KMS-11 (cell line): ENCODE results near the gene CCDC33.

Experiments
- H2AFZ ChIP-seq: fragments of 200-600 bp; sonication (generic); 2 replicates; pipeline ENCODE4 v1.6.1; 2016; ENCODE audit warnings: antibody characterized with exemption, mixed run types, low read depth
- H3K27ac ChIP-seq: fragments of 200-600 bp; sonication (generic); 2 replicates; pipeline ENCODE4 v1.6.1; 2016; ENCODE audit warnings: mild to moderate bottlenecking, mixed run types
- H3K27me3 ChIP-seq: fragments of 200-600 bp; sonication (generic); 2 replicates; pipeline ENCODE4 v1.6.1; 2017; ENCODE audit warnings: mild to moderate bottlenecking, low read depth, mixed run types, moderate library complexity; ENCODE audit not compliant: insufficient read depth
- H3K36me3 ChIP-seq: fragments of 200-600 bp; sonication (generic); 2 replicates; pipeline ENCODE4 v1.6.1; 2017; ENCODE audit warnings: mild to moderate bottlenecking, mixed run types; ENCODE audit not compliant: insufficient read depth
- H3K4me1 ChIP-seq: fragments of 200-600 bp; sonication (generic); 2 replicates; pipeline ENCODE4 v1.6.1; 2016; ENCODE audit warnings: mild to moderate bottlenecking, low read depth, mixed run types; ENCODE audit not compliant: poor library complexity, severe bottlenecking
- H3K4me2 ChIP-seq: fragments of 200-600 bp; sonication (generic); 2 replicates; pipeline ENCODE4 v1.7.0; 2016; ENCODE audit warnings: mild to moderate bottlenecking, mixed run types
- H3K4me3 ChIP-seq: fragments of 200-600 bp; sonication (generic); IDR thresholded peaks from 2 replicates; pipeline ENCODE4 v1.6.1; 2017; ENCODE audit warnings: low read depth, low read length, mixed read lengths; ENCODE audit not compliant: insufficient read depth
- H3K79me2 ChIP-seq: fragments of 200-600 bp; sonication (generic); 2 replicates; pipeline ENCODE4 v1.6.1; 2016; ENCODE audit warnings: low read depth, mixed run types; ENCODE audit not compliant: insufficient read depth
- H3K9ac ChIP-seq: fragments of 200-600 bp; sonication (generic); 2 replicates; pipeline ENCODE4 v1.6.1; 2016; ENCODE audit warnings: mild to moderate bottlenecking, mixed run types
- H4K20me1 ChIP-seq: fragments of 200-600 bp; sonication (generic); 2 replicates; pipeline ENCODE4 v1.6.1; 2016; ENCODE audit warnings: mild to moderate bottlenecking, mixed run types; ENCODE audit not compliant: insufficient read depth
- TF ChIP-seq, protein P1 (sequence below): fragments of 200-600 bp; sonication (generic); conservative IDR thresholded peaks from 2 replicates; pipeline ENCODE4 v1.6.1; 2017; ENCODE audit warnings: low read depth, mild to moderate bottlenecking, antibody characterized with exemption, low read length, moderate library complexity, mixed read lengths

The CCDC33 gene

DNA sequence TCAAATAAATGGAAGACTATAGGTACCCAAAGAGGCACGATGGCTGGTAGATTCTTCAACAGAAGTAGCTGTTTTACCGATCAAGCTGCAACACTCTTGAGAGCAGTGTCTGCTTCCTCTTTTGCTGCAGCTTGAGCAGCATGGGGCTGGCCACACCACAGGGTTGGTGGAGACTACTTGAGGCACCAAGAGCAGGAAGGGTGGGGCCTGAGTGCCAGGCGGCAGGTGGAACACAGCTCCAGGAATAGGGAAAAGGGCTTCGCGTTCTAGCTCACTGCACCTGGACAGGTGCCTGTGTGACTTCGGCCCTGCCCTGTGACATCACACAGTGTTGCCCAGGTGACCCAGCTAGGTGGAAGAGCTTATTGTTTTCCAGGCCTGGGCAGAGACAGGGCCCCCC, at the start of gene CCDC33:
TSS of gene CCDC33 (plus strand) at position 365 of the 400 bp plus-strand sequence. CDS start 394 bp downstream, outside the sequence.
- Histone ChIP-seq H3K27ac (no peak within 1 kb of the TSS), H3K4me2 (no peak within 1 kb of the TSS)
- TF ChIP-seq, protein P1, sequence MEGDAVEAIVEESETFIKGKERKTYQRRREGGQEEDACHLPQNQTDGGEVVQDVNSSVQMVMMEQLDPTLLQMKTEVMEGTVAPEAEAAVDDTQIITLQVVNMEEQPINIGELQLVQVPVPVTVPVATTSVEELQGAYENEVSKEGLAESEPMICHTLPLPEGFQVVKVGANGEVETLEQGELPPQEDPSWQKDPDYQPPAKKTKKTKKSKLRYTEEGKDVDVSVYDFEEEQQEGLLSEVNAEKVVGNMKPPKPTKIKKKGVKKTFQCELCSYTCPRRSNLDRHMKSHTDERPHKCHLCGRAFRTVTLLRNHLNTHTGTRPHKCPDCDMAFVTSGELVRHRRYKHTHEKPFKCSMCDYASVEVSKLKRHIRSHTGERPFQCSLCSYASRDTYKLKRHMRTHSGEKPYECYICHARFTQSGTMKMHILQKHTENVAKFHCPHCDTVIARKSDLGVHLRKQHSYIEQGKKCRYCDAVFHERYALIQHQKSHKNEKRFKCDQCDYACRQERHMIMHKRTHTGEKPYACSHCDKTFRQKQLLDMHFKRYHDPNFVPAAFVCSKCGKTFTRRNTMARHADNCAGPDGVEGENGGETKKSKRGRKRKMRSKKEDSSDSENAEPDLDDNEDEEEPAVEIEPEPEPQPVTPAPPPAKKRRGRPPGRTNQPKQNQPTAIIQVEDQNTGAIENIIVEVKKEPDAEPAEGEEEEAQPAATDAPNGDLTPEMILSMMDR, result no peak

GRCh38 chr15:74188216-74188615, 47.9 kb upstream of the CCDC33 start:
- Histone ChIP-seq H3K79me2 (no peaks in the 10 kb centered on the region), H3K27me3 (peaks cover 80% of the 10 kb centered on the region), H4K20me1 (no peaks in the 10 kb centered on the region), H3K36me3 (no peaks in the 10 kb centered on the region), H3K4me1 (no peaks in the 10 kb centered on the region), H3K4me2 (no peak overlapping the region), H2AFZ (no peak overlapping the region), H3K27ac (no peak overlapping the region), H3K4me3 (no peak overlapping the region), H3K9ac (no peak overlapping the region)
- TF ChIP-seq, protein P1, result no peak

More for the DNA sequence above, at the start of gene CCDC33:
- Histone ChIP-seq H3K79me2 (no peaks in the 10 kb centered on the region), H3K4me1 (no peaks in the 10 kb centered on the region), H3K4me3 (no peak within 1 kb of the TSS), H2AFZ (no peak within 1 kb of the TSS), H4K20me1 (no peaks in the 10 kb centered on the region), H3K27me3 (peaks cover 81% of the 10 kb centered on the region), H3K36me3 (no peaks in the 10 kb centered on the region), H3K9ac (no peak within 1 kb of the TSS)

DNA sequence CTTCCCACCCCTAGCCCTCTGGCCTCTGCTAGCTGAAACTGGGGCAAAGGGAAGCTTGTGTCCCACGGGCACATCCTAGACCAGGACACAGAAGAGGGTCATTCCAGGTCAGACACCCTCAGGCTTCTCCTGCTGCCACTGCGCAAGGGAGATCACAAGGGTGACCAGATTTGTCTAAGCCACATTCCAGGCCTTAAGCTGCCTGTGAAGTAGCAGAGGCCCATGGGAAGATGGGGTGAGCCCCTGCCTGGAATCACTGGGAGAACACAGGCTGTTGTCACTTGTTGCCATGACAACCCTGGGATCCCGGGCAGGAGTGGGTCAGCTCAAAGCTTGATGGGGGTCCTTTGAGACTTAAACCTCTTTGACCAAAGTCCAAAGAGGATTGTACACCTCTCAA, 44.3 kb upstream of the CCDC33 start:
- no peaks in the 10 kb centered on the region for H3K4me1 ChIP-seq
- TF ChIP-seq, protein P1, result no peak
- no peaks in the 10 kb centered on the region for H3K79me2 ChIP-seq
- no peak overlapping the region for H3K4me3 ChIP-seq
- H3K36me3 ChIP-seq, result no peaks in the 10 kb centered on the region
- H3K27me3 ChIP-seq, result peaks cover 77% of the 10 kb centered on the region
- H4K20me1 ChIP-seq, result no peaks in the 10 kb centered on the region
- H2AFZ ChIP-seq, result no peak overlapping the region
- no peak overlapping the region for H3K27ac ChIP-seq
- no peak overlapping the region for H3K4me2 ChIP-seq
- H3K9ac ChIP-seq, result no peak overlapping the region

GRCh38 chr15:74192751-74193150, 43.4 kb upstream of the CCDC33 start:
- Histone ChIP-seq H3K4me3 (no peak overlapping the region), H3K27me3 (peaks cover 77% of the 10 kb centered on the region), H3K36me3 (no peaks in the 10 kb centered on the region), H3K27ac (no peak overlapping the region), H3K4me2 (no peak overlapping the region), H4K20me1 (no peaks in the 10 kb centered on the region), H3K4me1 (no peaks in the 10 kb centered on the region), H3K79me2 (no peaks in the 10 kb centered on the region), H3K9ac (no peak overlapping the region), H2AFZ (no peak overlapping the region)
- TF ChIP-seq, protein P1, result no peak
